ACC112 (cell line): ENCODE data around the gene ATF5.
"Not testable (repeated sequence)": the region's sequence is repeated elsewhere in the genome, so short reads cannot be mapped to it uniquely, and the experiment has no call there.

Experiments
- H2AFZ ChIP-seq: fragments of 200-600 bp; sonication (generic); one replicate; pipeline ENCODE4 v1.6.0; 2017; ENCODE audit warnings: antibody characterized with exemption, low read length; ENCODE audit not compliant: unreplicated experiment
- H3K27ac ChIP-seq: fragments of 200-600 bp; sonication (generic); 2 replicates; pipeline ENCODE4 v1.5.1; 2014; ENCODE audit warnings: low read depth, mild to moderate bottlenecking, antibody characterized with exemption, low read length, moderate library complexity
- H3K27me3 ChIP-seq: fragments of 200-600 bp; sonication (generic); 2 replicates; pipeline ENCODE4 v1.6.1; 2014; ENCODE audit warnings: mild to moderate bottlenecking, antibody characterized with exemption, low read length, moderate library complexity, mixed read lengths; ENCODE audit not compliant: insufficient read depth
- H3K36me3 ChIP-seq: fragments of 200-600 bp; sonication (generic); 2 replicates; pipeline ENCODE4 v1.6.1; 2016; ENCODE audit warnings: mild to moderate bottlenecking, antibody characterized with exemption, low read length, moderate library complexity, mixed read lengths; ENCODE audit not compliant: insufficient read depth
- H3K4me1 ChIP-seq: fragments of 200-600 bp; sonication (generic); one replicate; pipeline ENCODE4 v1.6.1; 2016; ENCODE audit warnings: low read length, mixed read lengths; ENCODE audit not compliant: insufficient read depth, unreplicated experiment, control insufficient read depth
- H3K4me3 ChIP-seq: fragments of 200-600 bp; sonication (generic); 2 replicates; pipeline ENCODE4 v1.5.1; 2014; ENCODE audit warnings: mild to moderate bottlenecking, low read depth, low read length
- H3K79me2 ChIP-seq: fragments of 200-600 bp; sonication (generic); one replicate; pipeline ENCODE4 v1.6.0; 2016; ENCODE audit warnings: low read length; ENCODE audit not compliant: control insufficient read depth, unreplicated experiment, insufficient read depth

The ATF5 gene

DNA sequence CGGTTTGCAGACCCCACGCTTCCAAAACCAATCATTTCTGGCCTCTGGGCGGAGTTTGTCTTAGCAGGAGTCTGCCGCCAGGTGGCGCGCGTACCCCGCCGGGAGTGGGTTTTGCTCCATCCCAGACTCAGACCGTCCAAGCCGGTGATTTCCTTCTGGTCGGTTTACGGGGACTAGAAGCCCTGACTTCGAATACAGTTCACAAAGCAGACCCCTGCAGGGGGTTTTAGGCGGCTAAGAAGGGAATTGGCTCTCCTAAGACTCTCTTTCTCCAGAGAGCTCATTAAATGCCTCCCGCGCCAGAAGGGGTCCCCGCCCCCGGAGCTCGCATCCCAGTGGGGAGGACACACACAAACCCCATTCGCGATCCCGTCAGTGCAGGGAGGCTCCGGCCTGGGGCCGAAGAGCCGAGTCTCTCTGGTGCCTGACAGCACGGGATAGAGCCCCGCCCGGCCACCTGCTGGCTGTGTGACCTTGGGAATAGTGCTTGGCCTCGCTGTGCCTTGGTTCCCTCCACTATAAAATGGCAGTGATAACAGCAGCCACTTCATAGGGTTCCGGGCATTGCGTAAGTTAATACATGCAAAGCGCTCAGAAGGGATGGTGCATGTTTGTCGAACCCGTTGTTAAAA, 8.9 kb downstream of the ATF5 start:
- no peaks in the 10 kb centered on the region for H3K36me3 ChIP-seq
- H3K79me2 ChIP-seq = no peaks in the 10 kb centered on the region
- H3K27me3 ChIP-seq = no peaks in the 10 kb centered on the region
- no peaks in the 10 kb centered on the region for H3K4me1 ChIP-seq
- peak overlapping the region; percentile 70 for H3K4me3 ChIP-seq
- peak overlapping the region; percentile 78 for H2AFZ ChIP-seq
- H3K27ac ChIP-seq = no peak overlapping the region

DNA sequence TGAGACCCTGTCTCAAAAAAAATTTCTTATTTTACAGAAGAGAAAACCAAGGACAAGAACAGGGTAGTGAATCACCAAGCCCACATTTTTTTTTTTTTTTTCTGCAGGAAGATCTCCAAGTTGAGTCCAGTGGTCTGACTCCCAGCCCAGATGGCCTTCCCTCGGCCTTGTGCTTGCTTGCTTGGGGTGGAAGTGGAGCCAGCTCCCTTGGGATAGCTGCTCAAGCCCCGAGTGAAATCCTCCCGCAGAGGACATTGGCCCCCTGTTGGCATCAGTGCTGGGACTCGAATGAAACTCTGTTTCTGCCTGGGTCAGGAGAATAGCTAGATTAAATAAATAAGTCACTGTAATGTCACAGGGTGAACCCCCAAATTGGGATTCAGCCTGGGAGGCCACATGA, 9.7 kb downstream of the ATF5 start:
- no peaks in the 10 kb centered on the region for H3K4me1 ChIP-seq
- H3K36me3 ChIP-seq = no peaks in the 10 kb centered on the region
- no peaks in the 10 kb centered on the region for H3K27me3 ChIP-seq
- H2AFZ ChIP-seq = no peak overlapping the region
- no peak overlapping the region for H3K4me3 ChIP-seq
- no peaks in the 10 kb centered on the region for H3K79me2 ChIP-seq
- no peak overlapping the region for H3K27ac ChIP-seq

DNA sequence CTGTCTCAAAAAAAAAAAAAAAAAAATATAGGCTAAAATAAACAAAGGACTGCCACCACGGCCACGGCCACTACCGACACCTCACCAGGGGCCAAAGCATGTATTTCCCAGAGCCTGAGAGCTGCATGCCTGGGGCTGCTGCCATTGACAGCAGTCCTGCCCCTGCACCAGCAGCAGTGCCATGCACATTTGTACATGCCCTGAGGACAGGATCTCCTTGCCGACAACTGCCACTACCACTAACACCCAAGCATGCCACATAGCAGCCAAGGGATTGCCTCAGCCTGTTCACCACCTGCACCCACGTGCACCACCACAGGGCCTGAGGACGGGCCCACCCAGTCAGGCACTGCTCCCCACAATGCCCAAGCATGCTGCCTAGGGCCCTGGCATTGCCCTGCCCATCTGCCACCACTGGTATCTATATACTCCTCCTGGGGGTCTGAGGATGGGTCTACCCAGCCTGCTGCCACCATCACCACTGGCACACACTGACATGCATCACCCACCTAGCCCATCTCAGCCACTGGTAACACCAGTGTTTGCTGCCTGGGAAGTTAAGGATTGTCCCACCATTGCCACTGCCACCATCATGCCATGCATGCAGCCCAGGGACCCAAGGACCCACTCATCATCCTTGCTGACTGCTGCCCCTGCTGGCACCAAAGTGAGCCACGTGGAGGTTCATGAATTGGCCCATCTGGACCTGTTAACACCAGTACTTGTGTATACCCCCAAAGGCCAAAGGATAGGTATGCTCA, 10.9 kb downstream of the ATF5 start:
- H3K27ac ChIP-seq = no peak overlapping the region
- H2AFZ ChIP-seq = no peak overlapping the region

DNA sequence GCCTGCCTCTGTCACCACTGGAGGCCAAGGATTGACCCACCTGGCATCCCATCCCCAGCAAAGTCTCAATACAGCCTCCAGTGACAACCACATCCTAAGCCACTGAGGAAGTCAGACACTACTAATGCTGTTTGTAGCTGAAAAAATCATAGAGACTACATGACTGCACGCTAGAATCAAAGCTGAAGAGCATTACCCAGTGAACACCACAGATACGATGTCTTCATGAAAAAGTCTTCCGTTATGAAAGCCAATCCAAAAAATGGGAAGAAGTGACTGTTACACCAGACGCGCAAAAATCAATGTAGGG, 11.4 kb downstream of the ATF5 start:
- no peak overlapping the region for H2AFZ ChIP-seq
- H3K27me3 ChIP-seq = no peaks in the 10 kb centered on the region
- no peak overlapping the region for H3K27ac ChIP-seq
- no peak overlapping the region for H3K4me3 ChIP-seq
- no peaks in the 10 kb centered on the region for H3K4me1 ChIP-seq
- H3K36me3 ChIP-seq = no peaks in the 10 kb centered on the region
- H3K79me2 ChIP-seq = no peaks in the 10 kb centered on the region

More for the DNA sequence above, 10.9 kb downstream of the ATF5 start:
- H3K27me3 ChIP-seq = no peaks in the 10 kb centered on the region
- H3K79me2 ChIP-seq = no peaks in the 10 kb centered on the region
- no peaks in the 10 kb centered on the region for H3K36me3 ChIP-seq
- no peak overlapping the region for H3K4me3 ChIP-seq
- H3K4me1 ChIP-seq = no peaks in the 10 kb centered on the region

DNA sequence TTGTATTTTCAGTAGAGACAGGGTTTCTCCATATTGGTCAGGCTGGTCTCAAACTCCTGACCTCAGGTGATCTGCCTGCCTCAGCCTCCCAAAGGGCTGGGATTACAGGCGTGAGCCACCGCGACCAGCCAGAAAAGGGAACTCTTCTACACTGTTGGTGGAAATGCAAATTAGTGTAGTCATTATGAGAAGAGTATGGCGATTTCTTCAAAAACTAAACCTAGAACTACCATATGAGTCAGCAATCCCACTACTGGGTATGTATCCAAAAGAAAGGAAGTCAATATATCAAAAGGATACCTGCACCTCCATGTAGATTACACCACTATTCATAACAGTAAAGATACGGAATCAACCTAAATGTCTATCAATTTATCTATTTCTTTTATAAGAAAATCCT, 15.6 kb downstream of the ATF5 start:
- not testable (repeated sequence) for H3K27me3 ChIP-seq, H3K4me1 ChIP-seq, H3K4me3 ChIP-seq, H3K79me2 ChIP-seq, H3K27ac ChIP-seq, H2AFZ ChIP-seq, H3K36me3 ChIP-seq

DNA sequence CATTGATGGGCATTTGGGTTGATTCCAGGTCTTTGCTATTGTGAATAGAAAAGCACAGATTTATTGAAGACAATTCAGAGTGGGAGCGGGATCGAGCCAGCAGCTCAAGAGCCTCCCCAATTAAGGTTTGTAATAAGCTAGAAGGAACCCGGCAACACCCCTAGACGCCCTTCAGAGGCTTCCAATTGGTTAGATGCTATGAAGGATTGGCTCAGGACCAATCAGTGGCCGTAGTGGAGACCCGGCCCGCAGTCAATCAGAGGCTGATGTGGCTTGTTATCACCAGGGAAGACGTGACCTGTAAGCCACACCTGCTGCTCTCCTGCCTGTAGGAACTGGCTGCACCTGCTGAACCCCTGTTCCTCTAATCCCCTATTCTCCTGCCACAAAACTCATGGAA, 17.4 kb downstream of the ATF5 start:
- H3K4me1 ChIP-seq = no peaks in the 10 kb centered on the region
- H2AFZ ChIP-seq = no peak overlapping the region
- H3K4me3 ChIP-seq = no peak overlapping the region
- no peaks in the 10 kb centered on the region for H3K36me3 ChIP-seq
- H3K79me2 ChIP-seq = no peaks in the 10 kb centered on the region
- no peaks in the 10 kb centered on the region for H3K27me3 ChIP-seq
- no peak overlapping the region for H3K27ac ChIP-seq

DNA sequence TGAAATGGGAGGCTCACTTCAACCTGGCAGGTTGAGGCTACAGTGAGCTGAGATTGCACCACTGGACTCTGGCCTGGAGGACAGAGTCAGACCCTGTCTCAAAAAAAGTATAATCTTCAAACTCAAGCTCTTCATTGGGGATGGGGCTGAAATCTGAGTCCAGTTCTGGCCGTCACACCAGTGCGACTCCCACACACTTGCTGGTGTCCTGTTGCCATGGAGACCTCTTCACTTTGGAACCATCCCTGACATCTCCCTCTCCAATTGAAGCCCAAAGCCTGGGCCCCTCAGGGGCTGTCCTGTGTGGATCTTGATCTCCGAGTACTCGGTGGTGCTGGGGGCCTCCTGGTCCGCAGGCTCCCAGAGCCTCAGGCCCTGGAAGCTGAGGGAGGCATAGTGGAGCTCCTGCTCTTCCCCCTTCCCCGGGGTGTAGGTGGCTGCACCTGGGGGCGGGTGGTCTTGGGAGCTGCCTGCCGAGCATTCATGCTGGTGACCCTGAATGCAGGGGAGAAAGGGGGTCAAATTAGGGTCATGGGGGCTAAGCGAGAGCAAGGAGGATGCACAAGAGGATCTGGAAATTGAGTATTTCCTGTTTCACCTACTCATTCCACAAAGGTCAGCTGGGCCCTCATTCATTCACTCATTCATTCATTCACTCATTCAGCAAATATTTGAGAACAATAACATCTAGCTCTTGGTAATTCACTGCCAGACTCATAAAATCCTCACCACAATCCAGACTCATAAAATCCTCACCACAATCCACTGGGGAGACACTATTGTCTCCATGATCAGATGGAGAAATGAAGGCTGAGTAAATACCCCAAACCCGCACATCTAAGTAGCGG, 21.0 kb downstream of the ATF5 start:
- H3K36me3 ChIP-seq = no peaks in the 10 kb centered on the region
- H3K4me3 ChIP-seq = no peak overlapping the region
- no peak overlapping the region for H3K27ac ChIP-seq
- H3K79me2 ChIP-seq = no peaks in the 10 kb centered on the region
- no peaks in the 10 kb centered on the region for H3K4me1 ChIP-seq
- H3K27me3 ChIP-seq = no peaks in the 10 kb centered on the region
- H2AFZ ChIP-seq = no peak overlapping the region

DNA sequence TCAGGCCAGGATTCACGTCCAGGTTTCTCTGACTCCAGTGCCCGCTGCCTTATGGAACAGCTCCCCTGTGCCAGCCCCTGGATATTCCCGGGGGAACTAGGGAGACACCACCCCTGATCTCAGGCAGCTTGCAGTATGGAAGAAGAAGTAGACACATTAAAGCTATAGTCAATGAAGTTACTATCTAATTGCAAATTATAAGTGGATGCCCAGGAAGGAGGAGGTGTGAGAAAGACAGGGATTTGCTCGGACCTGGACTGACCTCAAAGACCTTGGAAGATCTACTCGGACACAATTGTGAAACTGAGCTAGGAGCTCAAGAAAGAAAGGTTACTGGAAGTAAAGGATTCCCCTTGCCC, 21.6 kb downstream of the ATF5 start:
- no peaks in the 10 kb centered on the region for H3K4me1 ChIP-seq
- H3K36me3 ChIP-seq = no peaks in the 10 kb centered on the region
- H2AFZ ChIP-seq = no peak overlapping the region
- H3K27ac ChIP-seq = no peak overlapping the region
- no peak overlapping the region for H3K4me3 ChIP-seq
- H3K27me3 ChIP-seq = no peaks in the 10 kb centered on the region
- no peaks in the 10 kb centered on the region for H3K79me2 ChIP-seq

DNA sequence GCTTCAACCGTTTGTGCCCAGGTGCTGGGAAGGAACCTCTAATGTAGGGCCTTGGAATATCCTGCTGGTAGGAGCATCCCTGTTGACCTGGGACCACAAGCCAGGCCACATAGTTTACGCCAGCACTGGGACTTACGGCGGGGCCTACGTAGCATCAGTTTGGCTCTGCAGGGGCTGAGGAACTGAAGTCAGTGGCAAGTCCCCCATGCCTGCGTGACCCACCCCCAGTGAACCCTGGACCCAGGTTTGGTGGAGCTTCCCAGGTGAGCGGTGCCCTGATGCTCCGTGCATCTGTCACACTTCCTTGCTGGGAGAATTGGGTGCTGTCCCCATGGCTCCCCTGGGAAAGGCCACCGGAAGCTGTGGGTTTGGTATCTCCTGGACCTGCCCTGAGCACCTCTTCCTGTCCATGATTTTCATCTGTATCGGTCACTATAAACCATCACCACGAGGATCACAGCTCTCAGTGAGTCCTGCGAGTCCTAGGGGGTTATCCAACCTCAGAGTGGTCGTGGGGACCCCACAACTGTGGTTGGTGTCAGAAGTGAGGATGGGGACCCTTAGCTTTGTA, 22.0 kb downstream of the ATF5 start:
- Histone ChIP-seq H3K4me3 (no peak overlapping the region), H2AFZ (no peak overlapping the region), H3K79me2 (no peaks in the 10 kb centered on the region), H3K27ac (no peak overlapping the region), H3K4me1 (no peaks in the 10 kb centered on the region), H3K27me3 (no peaks in the 10 kb centered on the region), H3K36me3 (no peaks in the 10 kb centered on the region)

DNA sequence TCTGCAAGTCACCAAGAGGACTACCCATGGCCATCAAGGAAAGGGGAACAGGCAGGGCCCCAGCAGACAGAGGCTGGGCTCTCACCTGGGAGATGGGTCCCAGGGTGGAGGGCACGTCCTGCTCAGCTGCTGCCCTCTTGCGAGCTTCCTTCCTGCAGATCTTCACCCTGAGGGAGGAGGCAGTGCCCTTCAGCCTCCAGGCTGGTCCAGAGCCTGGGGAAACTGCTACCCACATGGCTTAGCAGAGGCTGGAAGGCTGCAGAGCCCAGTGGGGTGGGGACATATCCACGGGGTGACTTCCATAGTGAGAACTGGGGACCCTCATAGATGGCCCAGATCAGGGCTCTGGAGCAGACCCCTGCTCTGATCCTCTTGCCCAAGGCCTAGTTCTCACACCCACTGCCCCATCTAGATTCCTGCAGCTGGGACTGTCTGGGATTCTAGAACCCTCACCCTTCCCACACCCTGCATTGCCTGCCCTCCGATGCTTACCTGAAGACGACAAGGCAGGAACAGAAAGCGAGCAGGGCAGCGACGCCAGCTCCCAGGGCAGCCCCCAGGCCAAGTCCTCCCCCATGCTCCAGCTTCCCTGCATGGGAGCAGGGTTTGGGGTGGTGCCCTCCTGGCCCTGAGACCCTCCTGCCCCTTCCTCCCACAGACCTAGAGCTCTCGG, 22.9 kb downstream of the ATF5 start:
- no peak overlapping the region for H3K27ac ChIP-seq
- H3K4me3 ChIP-seq = no peak overlapping the region
- H2AFZ ChIP-seq = no peak overlapping the region
- H3K36me3 ChIP-seq = no peaks in the 10 kb centered on the region
- no peaks in the 10 kb centered on the region for H3K79me2 ChIP-seq
- H3K4me1 ChIP-seq = no peaks in the 10 kb centered on the region
- no peaks in the 10 kb centered on the region for H3K27me3 ChIP-seq
